SK-N-SH (cell line): Measurements from ENCODE around the gene AGRN. TPM values are rescaled to one million over a fixed set of nuclear protein-coding genes. Genes with fewer than 3 reads are reported as not detected.
A peak's percentile ranks its signal among the peaks of the same experiment; 100 is the strongest.

ENCODE experiments used
- CTCF ChIA-PET: fragments of 300-600, 350-600 bp; formaldehyde crosslinking; extraction: SDS; loops from one replicate; lab custom pipeline; 2021; lab: Yijun Ruan, JAX
- POLR2A ChIA-PET: fragments of 350-600 bp; sonication (Branson Sonifier 250); formaldehyde crosslinking; extraction: SDS; loops from one replicate; lab custom pipeline; 2020; ENCODE audit warnings: antibody characterized with exemption, inconsistent platforms; lab: Yijun Ruan, JAX
- DNase-seq: peaks from one replicate; pipeline ENCODE4 v3.0.0; 2012
- H2AFZ ChIP-seq: fragments of 200-600 bp; sonication (generic); 2 replicates; pipeline ENCODE4 v1.8.1; 2016; ENCODE audit warnings: antibody characterized with exemption, mild to moderate bottlenecking, low read depth
- H3F3A ChIP-seq: fragments of 200-600 bp; sonication (generic); replicated peaks from 2 replicates; pipeline ENCODE3; 2016; ENCODE audit warnings: antibody characterized with exemption, mild to moderate bottlenecking; ENCODE audit not compliant: insufficient read depth
- H3K27ac ChIP-seq, 2 experiments: fragments of 200-500 bp in 1 of 2; fragments of 200-600 bp in 1 of 2; sonication (Bioruptor generic) in 1 of 2; sonication (generic), shearing (Covaris generic) in 1 of 2; 2 replicates each; pipeline versions ENCODE4 v1.5.1 to v1.6.1; 2014 to 2016; ENCODE audit warnings: low read depth in 2 of 2, inconsistent platforms in 1 of 2, low read length in 1 of 2, mild to moderate bottlenecking in 1 of 2, mixed read lengths in 1 of 2
- H3K27me3 ChIP-seq: fragments of 200-600 bp; sonication (generic), shearing (Covaris generic); 2 replicates; pipeline ENCODE4 v1.6.1; 2016; ENCODE audit warnings: mixed run types; ENCODE audit not compliant: insufficient read depth
- H3K36me3 ChIP-seq, 2 experiments: fragments of 200-500 bp in 1 of 2; fragments of 200-600 bp in 1 of 2; sonication (Bioruptor generic) in 1 of 2; sonication (generic) in 1 of 2; replicated peaks in 1 of 2; 2 replicates each; pipeline versions ENCODE3 to v1.5.1; 2014 to 2016; ENCODE audit warnings: low read length in 1 of 2, mild to moderate bottlenecking in 1 of 2; ENCODE audit not compliant: insufficient read depth in 2 of 2, control insufficient read depth in 1 of 2
- H3K4me1 ChIP-seq, 2 experiments: fragments of 200-500 bp in 1 of 2; fragments of 200-600 bp in 1 of 2; sonication (Bioruptor generic) in 1 of 2; sonication (generic), shearing (Covaris generic) in 1 of 2; 2 replicates each; pipeline versions ENCODE4 v1.5.1 to v1.6.1; 2014 to 2016; ENCODE audit warnings: low read depth in 1 of 2, low read length in 1 of 2, mixed run types in 1 of 2; ENCODE audit not compliant: insufficient read depth in 2 of 2, control insufficient read depth in 1 of 2
- H3K4me2 ChIP-seq: fragments of 200-600 bp; sonication (generic), shearing (Covaris generic); 2 replicates; pipeline ENCODE4 v1.6.1; 2017; ENCODE audit warnings: mixed run types
- H3K4me3 ChIP-seq, 2 experiments: fragments of 200-500 bp in 1 of 2; fragments of 200-600 bp in 1 of 2; sonication (Bioruptor generic) in 1 of 2; sonication (generic), shearing (Covaris generic) in 1 of 2; 2 replicates each; pipeline versions ENCODE4 v1.5.1 to v1.8.1; 2014 to 2016; ENCODE audit warnings: low read depth in 2 of 2, inconsistent platforms in 1 of 2, low read length in 1 of 2, mild to moderate bottlenecking in 1 of 2, mixed read lengths in 1 of 2, moderate library complexity in 1 of 2
- H3K79me2 ChIP-seq: fragments of 200-600 bp; sonication (generic); 2 replicates; pipeline ENCODE4 v1.8.1; 2017; ENCODE audit warnings: mild to moderate bottlenecking; ENCODE audit not compliant: insufficient read depth
- H3K9ac ChIP-seq: fragments of 200-600 bp; sonication (generic); 2 replicates; pipeline ENCODE4 v1.6.1; 2017; ENCODE audit warnings: mixed run types
- H3K9me2 ChIP-seq: fragments of 200-600 bp; sonication (generic); 2 replicates; pipeline ENCODE4 v1.6.1; 2017; ENCODE audit warnings: mixed run types
- H3K9me3 ChIP-seq: fragments of 200-600 bp; sonication (generic); 2 replicates; pipeline ENCODE4 v1.6.1; 2017; ENCODE audit warnings: mixed run types, mild to moderate bottlenecking, moderate library complexity
- H4K20me1 ChIP-seq: fragments of 200-600 bp; sonication (generic); 2 replicates; pipeline ENCODE4 v1.6.1; 2017; ENCODE audit warnings: mild to moderate bottlenecking, mixed run types; ENCODE audit not compliant: insufficient read depth
- CTCF ChIP-seq: fragments of 200-600 bp; sonication (generic); IDR thresholded peaks from 2 replicates; pipeline ENCODE4 v1.6.1; 2017; ENCODE audit warnings: antibody characterized with exemption, mild to moderate bottlenecking, moderate library complexity
- EP300 ChIP-seq, 2 experiments: IDR thresholded peaks; 2 replicates each; pipeline versions ENCODE4 v1.4.0 to v1.6.1; 2012; ENCODE audit warnings: borderline replicate concordance in 1 of 2, low read depth in 1 of 2, low read length in 1 of 2
- GATA2 ChIP-seq: sonication (generic); formaldehyde crosslinking; IDR thresholded peaks from 2 replicates; pipeline ENCODE4 v1.5.0; 2020; ENCODE audit warnings: mild to moderate bottlenecking, missing genetic modification reagents
- JUND ChIP-seq: IDR thresholded peaks from 2 replicates; pipeline ENCODE4 v1.4.0; 2012
- NRF1 ChIP-seq: IDR thresholded peaks from 2 replicates; pipeline ENCODE4 v1.6.1; 2012; ENCODE audit warnings: low read depth, mild to moderate bottlenecking, low read length
- RCOR1 ChIP-seq: fragments of 150-350 bp; IDR thresholded peaks from 2 replicates; pipeline ENCODE4 v1.6.1; 2017; ENCODE audit warnings: antibody characterized with exemption, low read length
- RFX5 ChIP-seq: IDR thresholded peaks from 2 replicates; pipeline ENCODE4 v1.6.1; 2012; ENCODE audit warnings: mild to moderate bottlenecking, improper control_type of control experiment, low read length
- SIN3A ChIP-seq: IDR thresholded peaks from 2 replicates; pipeline ENCODE4 v1.6.1; 2012; ENCODE audit warnings: low read depth, mild to moderate bottlenecking, low read length, moderate library complexity, borderline replicate concordance
- SMC3 ChIP-seq: IDR thresholded peaks from 2 replicates; pipeline ENCODE4 v1.6.1; 2012; ENCODE audit warnings: low read depth, low read length, improper control_type of control experiment
- TEAD4 ChIP-seq: IDR thresholded peaks from 2 replicates; pipeline ENCODE4 v1.4.0; 2012; ENCODE audit warnings: mild to moderate bottlenecking, borderline replicate concordance; ENCODE audit not compliant: insufficient read depth
- USF2 ChIP-seq: fragments of 150-350 bp; IDR thresholded peaks from 2 replicates; pipeline ENCODE4 v1.6.1; 2017; ENCODE audit warnings: antibody characterized with exemption, low read length, low read depth, borderline replicate concordance
- WGBS: methylation state at CpG from one replicate; pipeline ENCODE4 v1.1.6; 2017; ENCODE audit warnings: low lambda C conversion rate; 5-methylcytosine and 5-hydroxymethylcytosine counted together
- polyA plus RNA-seq, 3 experiments: library from polyadenylated mRNA; depleted of rRNA; stranded (reverse); fragments of >200 nt; gene quantifications; 2 replicates each; pipeline ENCODE4 v1.2.3, GENCODE V29; 2012

AGRN gene
- polyA plus RNA-seq, 1 of the 3 experiments (the other 2 are of a cell fraction) = 31.6 TPM

GRCh38 chr1:1019122-1019999, 559 bp upstream of the AGRN start:
- Histone ChIP-seq H3K36me3 (peaks cover 0 to 4% of the 10 kb centered on the region in 2 experiments), H2AFZ (no peak overlapping the region), H3K4me1 (peaks cover 0 to 10% of the 10 kb centered on the region in 2 experiments; a peak in 1 of 4 replicates), H3K27me3 (no peaks in the 10 kb centered on the region), H3K9me3 (no peaks in the 10 kb centered on the region), H3K4me3 (peak overlapping the region in 1 of 2 experiments; percentile 50; a peak in 2 of 4 replicates), H3K4me2 (no peak overlapping the region), H3K27ac (peak overlapping the region in 1 of 2 experiments; percentile 81; a peak in 2 of 4 replicates), H3K79me2 (no peaks in the 10 kb centered on the region), H3K9me2 (no peaks in the 10 kb centered on the region), H3K9ac (no peak overlapping the region), H3F3A (no peaks in the 10 kb centered on the region), H4K20me1 (no peaks in the 10 kb centered on the region)
- peak; percentile 99 for DNase-seq
- TF ChIP-seq TEAD4 (no peak), SMC3 (peak; percentile 15; the same call in 1 of the 2 replicates), USF2 (no peak), RFX5 (no peak), CTCF (peak; percentile 44)
- 16% methylated on average over 6 of the region's 91 CpGs for WGBS
- ChIA-PET POLR2A (interaction anchor here (0.6 to 1.4 kb wide), 2 partner anchors 14 to 26 kb away, joined by 5 to 6 read pairs; no protein-coding TSS in a partner anchor), CTCF (interaction anchor here (0.6 to 6.0 kb wide), 19 partner anchors 9 to 103 kb away, joined by 3 to 46 read pairs (median 4); partner anchors contain the start of gene PERM1)

GRCh38 chr1:1020415-1021009, 592 bp downstream of the AGRN start:
- Histone ChIP-seq H3K9me3 (no peaks in the 10 kb centered on the region), H3K79me2 (no peaks in the 10 kb centered on the region), H3K27ac (peak overlapping the region in 1 of 2 experiments; percentile 28; a peak in 1 of 4 replicates), H3K4me1 (peaks cover 0 to 10% of the 10 kb centered on the region in 2 experiments; a peak in 1 of 4 replicates), H3K27me3 (no peaks in the 10 kb centered on the region), H3K9me2 (no peaks in the 10 kb centered on the region), H2AFZ (no peak overlapping the region), H4K20me1 (no peaks in the 10 kb centered on the region), H3K36me3 (peaks cover 0 to 4% of the 10 kb centered on the region in 2 experiments), H3F3A (no peaks in the 10 kb centered on the region), H3K4me3 (peak overlapping the region; percentile 56 to 73), H3K4me2 (peak overlapping the region; percentile 82; the same call in 1 of the 2 replicates), H3K9ac (no peak overlapping the region; the same call in 1 of the 2 replicates)
- WGBS = 5% methylated on average over 11 of the region's 59 CpGs
- ChIA-PET POLR2A (no interaction called here), CTCF (interaction anchor here (1.0 to 6.0 kb wide), 6 partner anchors 12 to 255 kb away, joined by 3 to 52 read pairs (median 5); partner anchors contain the start of gene PERM1)
- peak; percentile 71 for DNase-seq
- TF ChIP-seq NRF1 = no peak
- TF ChIP-seq JUND = no peak
- no peak for TF ChIP-seq GATA2
- no peak for TF ChIP-seq EP300 (IDR thresholded peaks at IDR 0.05; ENCODE audit: borderline replicate concordance in 1 of 2, low read depth in 1 of 2, low read length in 1 of 2)
- no peak for TF ChIP-seq SIN3A
- no peak for TF ChIP-seq RCOR1
